ENCODE measurements around the gene VASN. TPM values are rescaled to one million over a fixed set of nuclear protein-coding genes. Genes with fewer than 3 reads are reported as not detected.

The VASN gene
- total and polyA plus RNA-seq, 9 of the 15 experiments (the other 6 are each of a cell fraction or from before 2014, with no cell fraction given) = 0.01 to 2.5 (median 0.41) TPM; not detected in 1

DNA sequence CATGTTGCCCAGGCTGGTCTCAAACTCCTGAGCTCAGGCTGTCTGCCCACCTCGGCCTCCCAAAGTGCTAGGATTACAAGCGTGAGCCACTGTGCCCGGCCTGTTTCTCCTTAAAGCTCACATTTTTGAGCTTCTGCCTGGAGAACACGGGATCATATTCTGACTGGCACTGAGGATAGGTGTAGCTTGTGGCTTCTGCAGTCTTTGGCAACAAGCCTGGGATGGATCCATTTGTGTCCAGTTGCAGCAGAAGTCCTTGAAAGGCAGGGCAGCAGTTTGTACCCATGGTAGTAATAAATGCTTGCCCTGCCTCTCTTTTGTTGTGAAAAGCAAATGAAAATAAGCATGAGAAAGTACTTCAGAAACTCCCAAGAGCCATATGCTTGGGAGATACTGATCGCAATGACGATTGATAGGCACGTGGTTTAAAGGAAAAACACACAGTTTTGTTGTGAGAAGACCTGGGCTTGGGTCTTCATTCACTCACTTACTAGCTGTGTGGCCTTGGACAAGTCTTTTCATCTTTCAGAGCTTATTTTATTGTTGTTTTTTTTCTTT is 47.8 kb downstream of the VASN start:
- Histone ChIP-seq H3K27me3 (ENCODE audit: control insufficient read depth in 2 of 2, insufficient read depth in 2 of 2, low read length in 2 of 2) (no peaks in the 10 kb centered on the region), H3K79me2 (ENCODE audit: control insufficient read depth, insufficient read depth, low read length) (peaks cover 22% of the 10 kb centered on the region), H2AFZ (ENCODE audit: low read depth, low read length) (peak overlapping the region; percentile 68), H3K4me1 (replicated peaks in 1 of 2; ENCODE audit: control insufficient read depth in 2 of 2, insufficient read depth in 2 of 2, low read length in 2 of 2) (peaks cover 17 to 35% of the 10 kb centered on the region in 2 experiments; a peak in 4 of 5 replicates), H3K9me1 (ENCODE audit: control insufficient read depth, insufficient read depth, low read length) (no peaks in the 10 kb centered on the region), H3K9me3 (replicated peaks; ENCODE audit: control insufficient read depth, insufficient read depth, low read depth, low read length) (no peaks in the 10 kb centered on the region), H4K20me1 (replicated peaks; ENCODE audit: control insufficient read depth, insufficient read depth, low read length) (peaks cover 13% of the 10 kb centered on the region), H3K9ac (ENCODE audit: insufficient read depth in 1 of 2, low read depth in 2 of 2, low read length in 2 of 2) (peak overlapping the region in 1 of 2 experiments; percentile 3; a peak in 1 of 4 replicates), H3K36me3 (ENCODE audit: control insufficient read depth, insufficient read depth, low read length) (peaks cover 3% of the 10 kb centered on the region; the same call in 1 of the 3 replicates), H3K27ac (ENCODE audit: extremely low read depth, low read depth, low read length) (no peak overlapping the region), H3K4me2 (ENCODE audit: insufficient read depth, low read length) (no peak overlapping the region), H3K4me3 (no peak overlapping the region)
- FAIRE-seq = no peak
- DNase-seq (ENCODE audit: extremely low read depth in 1 of 4, low spot score in 3 of 4) = no peak
- POLR2A ChIA-PET = interaction anchor here (0.6 to 1.0 kb wide), 5 partner anchors 9 to 68 kb away, joined by 3 read pairs; partner anchors contain the start of genes NMRAL1 and PAM16
- CTCF ChIA-PET (ENCODE audit: low intra/inter-chr PET ratio) = no interaction called here
- intact Hi-C loops (cut with micrococcal nuclease) = loop anchor here (10.0 kb wide), 1 partner anchor 535 kb away; the partner anchor contains the start of gene SEC14L5
- in situ Hi-C loops (cut with MboI) = no loop called here
- no TSS peak for BruUV-seq (replicated peaks)
- no peak for ATAC-seq
- WGBS (ENCODE audit: insufficient coverage, low coverage, missing lambda C conversion rate) = 36% methylated on average over 7 of the region's 7 CpGs
- TF ChIP-seq, protein P1, sequence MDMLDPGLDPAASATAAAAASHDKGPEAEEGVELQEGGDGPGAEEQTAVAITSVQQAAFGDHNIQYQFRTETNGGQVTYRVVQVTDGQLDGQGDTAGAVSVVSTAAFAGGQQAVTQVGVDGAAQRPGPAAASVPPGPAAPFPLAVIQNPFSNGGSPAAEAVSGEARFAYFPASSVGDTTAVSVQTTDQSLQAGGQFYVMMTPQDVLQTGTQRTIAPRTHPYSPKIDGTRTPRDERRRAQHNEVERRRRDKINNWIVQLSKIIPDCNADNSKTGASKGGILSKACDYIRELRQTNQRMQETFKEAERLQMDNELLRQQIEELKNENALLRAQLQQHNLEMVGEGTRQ (CRISPR knock-in tag; IDR thresholded peaks at IDR 0.05) = peak; percentile 11; the same call in 1 of the 2 replicates
- TF ChIP-seq PRMT5 (CRISPR knock-in tag; IDR thresholded peaks at IDR 0.05) (no peak), POU5F1 (IDR thresholded peaks at IDR 0.05; ENCODE audit: borderline replicate concordance, low read depth, low read length, partially characterized antibody) (no peak), MEIS2 (IDR thresholded peaks at IDR 0.05; ENCODE audit: partially characterized antibody) (peak; percentile 9), HNRNPL (IDR thresholded peaks at IDR 0.05; ENCODE audit: low read depth, low read length) (no peak), RAD51 (IDR thresholded peaks at IDR 0.05; ENCODE audit: borderline replicate concordance, low read depth) (peak; percentile 49; the same call in 1 of the 2 replicates)
- TF ChIP-seq, protein P2, sequence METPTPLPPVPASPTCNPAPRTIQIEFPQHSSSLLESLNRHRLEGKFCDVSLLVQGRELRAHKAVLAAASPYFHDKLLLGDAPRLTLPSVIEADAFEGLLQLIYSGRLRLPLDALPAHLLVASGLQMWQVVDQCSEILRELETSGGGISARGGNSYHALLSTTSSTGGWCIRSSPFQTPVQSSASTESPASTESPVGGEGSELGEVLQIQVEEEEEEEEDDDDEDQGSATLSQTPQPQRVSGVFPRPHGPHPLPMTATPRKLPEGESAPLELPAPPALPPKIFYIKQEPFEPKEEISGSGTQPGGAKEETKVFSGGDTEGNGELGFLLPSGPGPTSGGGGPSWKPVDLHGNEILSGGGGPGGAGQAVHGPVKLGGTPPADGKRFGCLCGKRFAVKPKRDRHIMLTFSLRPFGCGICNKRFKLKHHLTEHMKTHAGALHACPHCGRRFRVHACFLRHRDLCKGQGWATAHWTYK (CRISPR knock-in tag; IDR thresholded peaks at IDR 0.05) = no peak
- TF ChIP-seq, protein P3, sequence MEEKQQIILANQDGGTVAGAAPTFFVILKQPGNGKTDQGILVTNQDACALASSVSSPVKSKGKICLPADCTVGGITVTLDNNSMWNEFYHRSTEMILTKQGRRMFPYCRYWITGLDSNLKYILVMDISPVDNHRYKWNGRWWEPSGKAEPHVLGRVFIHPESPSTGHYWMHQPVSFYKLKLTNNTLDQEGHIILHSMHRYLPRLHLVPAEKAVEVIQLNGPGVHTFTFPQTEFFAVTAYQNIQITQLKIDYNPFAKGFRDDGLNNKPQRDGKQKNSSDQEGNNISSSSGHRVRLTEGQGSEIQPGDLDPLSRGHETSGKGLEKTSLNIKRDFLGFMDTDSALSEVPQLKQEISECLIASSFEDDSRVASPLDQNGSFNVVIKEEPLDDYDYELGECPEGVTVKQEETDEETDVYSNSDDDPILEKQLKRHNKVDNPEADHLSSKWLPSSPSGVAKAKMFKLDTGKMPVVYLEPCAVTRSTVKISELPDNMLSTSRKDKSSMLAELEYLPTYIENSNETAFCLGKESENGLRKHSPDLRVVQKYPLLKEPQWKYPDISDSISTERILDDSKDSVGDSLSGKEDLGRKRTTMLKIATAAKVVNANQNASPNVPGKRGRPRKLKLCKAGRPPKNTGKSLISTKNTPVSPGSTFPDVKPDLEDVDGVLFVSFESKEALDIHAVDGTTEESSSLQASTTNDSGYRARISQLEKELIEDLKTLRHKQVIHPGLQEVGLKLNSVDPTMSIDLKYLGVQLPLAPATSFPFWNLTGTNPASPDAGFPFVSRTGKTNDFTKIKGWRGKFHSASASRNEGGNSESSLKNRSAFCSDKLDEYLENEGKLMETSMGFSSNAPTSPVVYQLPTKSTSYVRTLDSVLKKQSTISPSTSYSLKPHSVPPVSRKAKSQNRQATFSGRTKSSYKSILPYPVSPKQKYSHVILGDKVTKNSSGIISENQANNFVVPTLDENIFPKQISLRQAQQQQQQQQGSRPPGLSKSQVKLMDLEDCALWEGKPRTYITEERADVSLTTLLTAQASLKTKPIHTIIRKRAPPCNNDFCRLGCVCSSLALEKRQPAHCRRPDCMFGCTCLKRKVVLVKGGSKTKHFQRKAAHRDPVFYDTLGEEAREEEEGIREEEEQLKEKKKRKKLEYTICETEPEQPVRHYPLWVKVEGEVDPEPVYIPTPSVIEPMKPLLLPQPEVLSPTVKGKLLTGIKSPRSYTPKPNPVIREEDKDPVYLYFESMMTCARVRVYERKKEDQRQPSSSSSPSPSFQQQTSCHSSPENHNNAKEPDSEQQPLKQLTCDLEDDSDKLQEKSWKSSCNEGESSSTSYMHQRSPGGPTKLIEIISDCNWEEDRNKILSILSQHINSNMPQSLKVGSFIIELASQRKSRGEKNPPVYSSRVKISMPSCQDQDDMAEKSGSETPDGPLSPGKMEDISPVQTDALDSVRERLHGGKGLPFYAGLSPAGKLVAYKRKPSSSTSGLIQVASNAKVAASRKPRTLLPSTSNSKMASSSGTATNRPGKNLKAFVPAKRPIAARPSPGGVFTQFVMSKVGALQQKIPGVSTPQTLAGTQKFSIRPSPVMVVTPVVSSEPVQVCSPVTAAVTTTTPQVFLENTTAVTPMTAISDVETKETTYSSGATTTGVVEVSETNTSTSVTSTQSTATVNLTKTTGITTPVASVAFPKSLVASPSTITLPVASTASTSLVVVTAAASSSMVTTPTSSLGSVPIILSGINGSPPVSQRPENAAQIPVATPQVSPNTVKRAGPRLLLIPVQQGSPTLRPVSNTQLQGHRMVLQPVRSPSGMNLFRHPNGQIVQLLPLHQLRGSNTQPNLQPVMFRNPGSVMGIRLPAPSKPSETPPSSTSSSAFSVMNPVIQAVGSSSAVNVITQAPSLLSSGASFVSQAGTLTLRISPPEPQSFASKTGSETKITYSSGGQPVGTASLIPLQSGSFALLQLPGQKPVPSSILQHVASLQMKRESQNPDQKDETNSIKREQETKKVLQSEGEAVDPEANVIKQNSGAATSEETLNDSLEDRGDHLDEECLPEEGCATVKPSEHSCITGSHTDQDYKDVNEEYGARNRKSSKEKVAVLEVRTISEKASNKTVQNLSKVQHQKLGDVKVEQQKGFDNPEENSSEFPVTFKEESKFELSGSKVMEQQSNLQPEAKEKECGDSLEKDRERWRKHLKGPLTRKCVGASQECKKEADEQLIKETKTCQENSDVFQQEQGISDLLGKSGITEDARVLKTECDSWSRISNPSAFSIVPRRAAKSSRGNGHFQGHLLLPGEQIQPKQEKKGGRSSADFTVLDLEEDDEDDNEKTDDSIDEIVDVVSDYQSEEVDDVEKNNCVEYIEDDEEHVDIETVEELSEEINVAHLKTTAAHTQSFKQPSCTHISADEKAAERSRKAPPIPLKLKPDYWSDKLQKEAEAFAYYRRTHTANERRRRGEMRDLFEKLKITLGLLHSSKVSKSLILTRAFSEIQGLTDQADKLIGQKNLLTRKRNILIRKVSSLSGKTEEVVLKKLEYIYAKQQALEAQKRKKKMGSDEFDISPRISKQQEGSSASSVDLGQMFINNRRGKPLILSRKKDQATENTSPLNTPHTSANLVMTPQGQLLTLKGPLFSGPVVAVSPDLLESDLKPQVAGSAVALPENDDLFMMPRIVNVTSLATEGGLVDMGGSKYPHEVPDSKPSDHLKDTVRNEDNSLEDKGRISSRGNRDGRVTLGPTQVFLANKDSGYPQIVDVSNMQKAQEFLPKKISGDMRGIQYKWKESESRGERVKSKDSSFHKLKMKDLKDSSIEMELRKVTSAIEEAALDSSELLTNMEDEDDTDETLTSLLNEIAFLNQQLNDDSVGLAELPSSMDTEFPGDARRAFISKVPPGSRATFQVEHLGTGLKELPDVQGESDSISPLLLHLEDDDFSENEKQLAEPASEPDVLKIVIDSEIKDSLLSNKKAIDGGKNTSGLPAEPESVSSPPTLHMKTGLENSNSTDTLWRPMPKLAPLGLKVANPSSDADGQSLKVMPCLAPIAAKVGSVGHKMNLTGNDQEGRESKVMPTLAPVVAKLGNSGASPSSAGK (IDR thresholded peaks at IDR 0.05) = peak; percentile 38; the same call in 1 of the 2 replicates

All from K562 (cell line).